Aorta (tissue), 5 donors: ENCODE measurements around the gene VPS37B. TPM values are rescaled to one million over a fixed set of nuclear protein-coding genes. Genes with fewer than 3 reads are reported as not detected.

Experiments used
- ATAC-seq: fragments of 200-7000 bp; cut with Tn5 transposase; one replicate; pipeline ENCODE4 v1.9.1; 2022; ENCODE audit warnings: moderate library complexity; ENCODE audit not compliant: low FRiP score
- DNase-seq, 2 donors: peaks; one replicate each; pipeline ENCODE4 v3.0.0-alpha.2; 2020
- H3K27ac ChIP-seq, 2 donors: one replicate each; pipeline ENCODE4 v1.5.1; 2013; ENCODE audit warnings: low read length in 2 of 2, mild to moderate bottlenecking in 2 of 2, moderate library complexity in 2 of 2, control low read depth in 1 of 2, inconsistent platforms in 1 of 2, low read depth in 1 of 2
- H3K27me3 ChIP-seq, 2 donors: one replicate each; pipeline ENCODE4 v1.6.1; 2013; ENCODE audit warnings: control low read depth in 1 of 2, low read length in 1 of 2, mild to moderate bottlenecking in 1 of 2, moderate library complexity in 1 of 2; ENCODE audit not compliant: insufficient read depth in 2 of 2, control insufficient read depth in 1 of 2
- H3K36me3 ChIP-seq, 2 donors: one replicate each; pipeline ENCODE4 v1.6.1; 2013; ENCODE audit warnings: control low read depth in 1 of 2, low read length in 1 of 2, mild to moderate bottlenecking in 1 of 2; ENCODE audit not compliant: insufficient read depth in 2 of 2, control insufficient read depth in 1 of 2
- H3K4me1 ChIP-seq, 2 donors: one replicate each; pipeline ENCODE4 v1.6.1; 2013; ENCODE audit warnings: low read length in 2 of 2, control low read depth in 1 of 2, mild to moderate bottlenecking in 1 of 2, moderate library complexity in 1 of 2; ENCODE audit not compliant: insufficient read depth in 2 of 2, control insufficient read depth in 1 of 2
- H3K4me3 ChIP-seq, 2 donors: one replicate each; pipeline ENCODE4 v1.5.1; 2013; ENCODE audit warnings: low read length in 2 of 2, control low read depth in 1 of 2, mild to moderate bottlenecking in 1 of 2
- H3K9me3 ChIP-seq: one replicate; pipeline ENCODE4 v1.6.1; 2013; ENCODE audit warnings: mild to moderate bottlenecking, low read length; ENCODE audit not compliant: control insufficient read depth
- WGBS, 2 donors: extraction: QIAGEN DNeasy Blood & Tissue Kit; methylation state at CpG; one replicate each; pipeline ENCODE4 v1.1.7; 2013; 5-methylcytosine and 5-hydroxymethylcytosine counted together
- intact Hi-C, 2 donors: fragments of 100-400 bp; cut with DNase I; formaldehyde crosslinking; loops; one replicate each; pipeline versions ENCODE4 v1.14.2 to v1.15.0; 2022
- polyA plus RNA-seq, 2 donors: library from polyadenylated mRNA; stranded (reverse); fragments of 200-250 nt; gene quantifications; one replicate each; pipeline ENCODE4 v1.2.3, GENCODE V29; 2013
- total RNA-seq, 2 donors: library from RNA; stranded (reverse); fragmentation: NEBNext Ultra II Directional; extraction: Animal tissue kit (Norgen Biotek cat#: 25700); gene quantifications; one replicate each; pipeline ENCODE4 v1.2.1, GENCODE V29; 2021
- donor health status: healthy with polysubstance abuse.
- donor health status: Bipolar disorder and iron deficiency.
- donor health status: DM: no; HTN: no; CAD: no.
- donor health status: DM: no; HTN: no; CAD: no.
- donor health status: DM: yes; HTN: yes; CAD: no.

The VPS37B gene
- total and polyA plus RNA-seq, 4 donors, result 7.4 to 36.4 (median 22.3) TPM

- DNase-seq (no peak), ATAC-seq (no peak)
Measured at GRCh38 chr12:122820138-122820537, 75.8 kb downstream of the VPS37B start.

GRCh38 chr12:122819209-122819785, 76.6 kb downstream of the VPS37B start:
- Histone ChIP-seq H3K4me1 (no peaks in the 10 kb centered on the region), H3K9me3 (no peaks in the 10 kb centered on the region), H3K36me3 (no peaks in the 10 kb centered on the region), H3K4me3 (no peak overlapping the region), H3K27me3 (no peaks in the 10 kb centered on the region), H3K27ac (no peak overlapping the region)
- intact Hi-C loops, result no loop called here
- DNase-seq (peak in 1 of 2 donors; percentile 21), ATAC-seq (no peak)
- WGBS, 2 donors, result 59 to 65% methylated on average over 10 of the region's 10 CpGs

More at GRCh38 chr12:122820138-122820537, 75.8 kb downstream of the VPS37B start:
- Histone ChIP-seq H3K36me3 (no peaks in the 10 kb centered on the region), H3K4me1 (no peaks in the 10 kb centered on the region), H3K27me3 (no peaks in the 10 kb centered on the region), H3K27ac (no peak overlapping the region), H3K4me3 (no peak overlapping the region), H3K9me3 (no peaks in the 10 kb centered on the region)
- WGBS, 2 donors, result 80 to 88% methylated on average over 8 of the region's 8 CpGs
- intact Hi-C loops, result no loop called here

Other genes starting within 250 kb of the VPS37B start
- under 1 TPM; 0.29 to 0.51 TPM for gene HCAR2, start 192.8 kb downstream of the VPS37B start, total RNA-seq
- not detected for gene HCAR2, start 192.8 kb downstream of the VPS37B start, polyA plus RNA-seq
- gene HCAR3, start 179.3 kb downstream of the VPS37B start, total RNA-seq, result 1 to 10 TPM in 1 of 2 donors, under 1 TPM in 1; 0.29 to 1.2 TPM
- gene HCAR3, start 179.3 kb downstream of the VPS37B start, polyA plus RNA-seq, result not detected
- under 1 TPM; 0.13 to 0.33 TPM for gene HCAR1, start 165.3 kb downstream of the VPS37B start, total RNA-seq
- not detected for gene HCAR1, start 165.3 kb downstream of the VPS37B start, polyA plus RNA-seq
- 10 to 100 TPM; 27.0 to 37.1 TPM for gene DENR, start 143.3 kb downstream of the VPS37B start, total RNA-seq
- 10 to 100 TPM; 28.1 to 31.7 TPM for gene DENR, start 143.3 kb downstream of the VPS37B start, polyA plus RNA-seq
- gene CCDC62, start 121.6 kb downstream of the VPS37B start, total RNA-seq, result 1 to 10 TPM in 1 of 2 donors, under 1 TPM in 1; 0.55 to 2.5 TPM
- not detected for gene CCDC62, start 121.6 kb downstream of the VPS37B start, polyA plus RNA-seq
- gene HIP1R, start 60.7 kb downstream of the VPS37B start, total RNA-seq, result 10 to 100 TPM; 25.4 to 26.6 TPM
- gene HIP1R, start 60.7 kb downstream of the VPS37B start, polyA plus RNA-seq, result 100 to 1,000 TPM in 1 of 2 donors, 10 to 100 TPM in 1; 33.7 to 101 TPM
- 10 to 100 TPM in 1 of 2 donors, 1 to 10 TPM in 1; 5.9 to 13.0 TPM for gene ABCB9, start 70.3 kb upstream of the VPS37B start, total RNA-seq
- 1 to 10 TPM; 1.1 to 6.6 TPM for gene ABCB9, start 70.3 kb upstream of the VPS37B start, polyA plus RNA-seq
- 10 to 100 TPM in 1 of 2 donors, 1 to 10 TPM in 1; 8.9 to 13.6 TPM for gene OGFOD2, start 79.1 kb upstream of the VPS37B start, total RNA-seq
- 10 to 100 TPM; 14.3 to 16.6 TPM for gene OGFOD2, start 79.1 kb upstream of the VPS37B start, polyA plus RNA-seq
- 100 to 1,000 TPM; 128 to 156 TPM for gene ARL6IP4, start 84.6 kb upstream of the VPS37B start, total RNA-seq
- 100 to 1,000 TPM; 430 to 511 TPM for gene ARL6IP4, start 84.6 kb upstream of the VPS37B start, polyA plus RNA-seq